GM18909 (cell line): ENCODE measurements around the gene SGMS1.
"Not testable (repeated sequence)": the region's sequence is repeated elsewhere in the genome, so short reads cannot be mapped to it uniquely, and the experiment has no call there.

Source experiments
- ATAC-seq: cut with Tn5 transposase; IDR thresholded peaks from one replicate; pipeline ENCODE4 v1.9.1; 2021; ENCODE audit warnings: mild to moderate bottlenecking; ENCODE audit not compliant: unreplicated experiment, poor library complexity

The SGMS1 gene

GRCh38 chr10:50438049-50438936 lies 185.5 kb downstream of the SGMS1 start:
- ATAC-seq, result peak; percentile 29

- ATAC-seq, result peak; percentile 56
Measured at GRCh38 chr10:50437248-50437647, 186.5 kb downstream of the SGMS1 start.

GRCh38 chr10:50436805-50437204 lies 187.0 kb downstream of the SGMS1 start:
- no peak for ATAC-seq

- peak; percentile 55 for ATAC-seq
Measured at GRCh38 chr10:50432211-50433009, 191.3 kb downstream of the SGMS1 start.

- peak; percentile 86 for ATAC-seq
Measured at GRCh38 chr10:50431791-50432190, 192.0 kb downstream of the SGMS1 start.

- ATAC-seq, result no peak
Measured at GRCh38 chr10:50431133-50431532, 192.6 kb downstream of the SGMS1 start.

GRCh38 chr10:50426485-50426884 lies 197.3 kb downstream of the SGMS1 start:
- ATAC-seq, result peak; percentile 82

DNA sequence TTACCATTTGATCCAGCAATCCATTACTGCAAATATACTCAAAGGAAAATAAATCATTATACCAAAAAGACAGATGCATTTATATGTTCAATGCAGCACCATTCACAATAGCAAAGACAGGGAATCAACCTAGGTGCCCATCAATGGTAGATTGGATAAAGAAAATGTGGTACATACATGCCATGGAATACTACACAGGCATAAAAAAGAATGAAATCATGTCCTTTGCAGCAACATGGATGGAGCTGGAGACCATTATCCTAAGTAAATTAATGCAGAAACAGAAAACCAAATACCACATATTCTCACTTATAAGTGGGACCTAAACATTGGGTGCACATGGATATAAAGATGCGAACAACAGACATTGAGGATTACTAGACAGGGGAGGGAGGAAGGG lies 198.5 kb downstream of the SGMS1 start:
- not testable (repeated sequence) for ATAC-seq

- no peak for ATAC-seq
Measured at GRCh38 chr10:50423448-50423847, 200.3 kb downstream of the SGMS1 start.

GRCh38 chr10:50422259-50422658 lies 201.5 kb downstream of the SGMS1 start:
- ATAC-seq, result no peak

- ATAC-seq, result peak; percentile 34
Measured at GRCh38 chr10:50421026-50421719, 202.6 kb downstream of the SGMS1 start.

- no peak for ATAC-seq
Measured at GRCh38 chr10:50420196-50420595, 203.6 kb downstream of the SGMS1 start.

GRCh38 chr10:50419756-50420155 lies 204.0 kb downstream of the SGMS1 start:
- ATAC-seq, result no peak

GRCh38 chr10:50419091-50419490 lies 204.7 kb downstream of the SGMS1 start:
- no peak for ATAC-seq

- ATAC-seq, result peak; percentile 80
Measured at GRCh38 chr10:50417886-50418830, 205.6 kb downstream of the SGMS1 start.

GRCh38 chr10:50417486-50417885 lies 206.3 kb downstream of the SGMS1 start:
- no peak for ATAC-seq

GRCh38 chr10:50416881-50417280 lies 206.9 kb downstream of the SGMS1 start:
- no peak for ATAC-seq

- ATAC-seq, result no peak
Measured at GRCh38 chr10:50416181-50416824, 207.5 kb downstream of the SGMS1 start.

- ATAC-seq, result no peak
Measured at GRCh38 chr10:50415292-50415691, 208.5 kb downstream of the SGMS1 start.
